ENCODE measurements around the gene AADACL4. TPM values are rescaled to one million over a fixed set of nuclear protein-coding genes. Genes with fewer than 3 reads are reported as not detected.

AADACL4 gene
- total and polyA plus RNA-seq, 10 of the 15 experiments (the other 5 are each of a cell fraction or from before 2014, with no cell fraction given), result not detected

DNA sequence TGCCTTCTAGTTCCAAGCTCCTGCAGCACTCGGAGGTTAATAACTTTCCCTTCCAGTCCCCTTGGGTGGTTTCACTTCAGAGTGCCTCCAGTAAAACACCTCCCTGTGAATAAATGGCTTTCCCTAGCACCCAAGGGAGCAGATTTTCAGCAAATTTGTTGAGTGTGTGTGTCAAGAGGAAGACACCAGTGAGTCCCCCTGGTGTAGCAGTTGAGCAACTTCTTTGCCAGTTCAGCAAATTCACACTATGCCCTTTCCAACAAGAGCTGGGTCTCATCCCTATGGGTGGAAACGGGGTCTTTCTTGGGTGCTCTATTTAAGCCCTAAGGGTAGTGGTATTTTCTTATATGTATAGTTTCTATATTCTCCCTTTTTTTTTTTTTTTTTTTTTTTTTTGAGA lies 806 bp upstream of the AADACL4 start:
- no TSS peak for BruUV-seq (replicated peaks)
- TF ChIP-seq TCF7 (IDR thresholded peaks at IDR 0.05; ENCODE audit: borderline replicate concordance) (no peak), CHD4 (IDR thresholded peaks at IDR 0.05) (no peak)
- CTCF ChIA-PET, result interaction anchor here (2.3 kb wide), 1 partner anchor 16 kb away, joined by 13 read pairs; no protein-coding TSS in a partner anchor
- POLR2A ChIA-PET, result no interaction called here
- in situ Hi-C loops (cut with MboI), result no loop called here
- no peaks in the 10 kb centered on the region for H3K36me3 ChIP-seq (ENCODE audit: control insufficient read depth in 2 of 2, insufficient read depth in 2 of 2, low read length in 1 of 2)
- H3K27me3 ChIP-seq (replicated peaks in 1 of 2; ENCODE audit: control insufficient read depth in 2 of 2, insufficient read depth in 2 of 2, low read length in 1 of 2), result no peaks in the 10 kb centered on the region
- SMC1A ChIA-PET (ENCODE audit: uncharacterized antibody, unreplicated experiment), result no interaction called here
- peaks cover 8% of the 10 kb centered on the region; the same call in 2 of the 3 replicates for H3K9me3 ChIP-seq (replicated peaks; ENCODE audit: control insufficient read depth, insufficient read depth, low read length)
- no peaks in the 10 kb centered on the region for H3K4me1 ChIP-seq (ENCODE audit: control insufficient read depth, insufficient read depth, low read length)
- H3K4me3 ChIP-seq, result no peak overlapping the region
- no peak overlapping the region for H3K9ac ChIP-seq (ENCODE audit: control insufficient read depth, insufficient read depth, low read length)
- RAD21 ChIA-PET (ENCODE audit: unreplicated experiment), result no interaction called here
- H3K27ac ChIP-seq (ENCODE audit: control insufficient read depth, insufficient read depth), result no peak overlapping the region
- no peaks in the 10 kb centered on the region for H3K79me2 ChIP-seq (ENCODE audit: control insufficient read depth, insufficient read depth, low read length)
- intact Hi-C loops (cut with micrococcal nuclease; ENCODE audit: unreplicated experiment), result no loop called here
- DNase-seq (ENCODE audit: low read depth, low spot score), result no peak
- WGBS (ENCODE audit: insufficient coverage, insufficient replicate concordance, low lambda C conversion rate, missing lambda C conversion rate), result 24% methylated on average over 2 of the region's 2 CpGs
- ATAC-seq, result no peak
- FAIRE-seq, result no peak
- no peaks in the 10 kb centered on the region for H4K20me1 ChIP-seq (ENCODE audit: control insufficient read depth, insufficient read depth)
- H2AFZ ChIP-seq (ENCODE audit: control insufficient read depth, low read depth, low read length), result no peak overlapping the region
- H3K4me2 ChIP-seq (ENCODE audit: control insufficient read depth, insufficient read depth), result no peak overlapping the region

DNA sequence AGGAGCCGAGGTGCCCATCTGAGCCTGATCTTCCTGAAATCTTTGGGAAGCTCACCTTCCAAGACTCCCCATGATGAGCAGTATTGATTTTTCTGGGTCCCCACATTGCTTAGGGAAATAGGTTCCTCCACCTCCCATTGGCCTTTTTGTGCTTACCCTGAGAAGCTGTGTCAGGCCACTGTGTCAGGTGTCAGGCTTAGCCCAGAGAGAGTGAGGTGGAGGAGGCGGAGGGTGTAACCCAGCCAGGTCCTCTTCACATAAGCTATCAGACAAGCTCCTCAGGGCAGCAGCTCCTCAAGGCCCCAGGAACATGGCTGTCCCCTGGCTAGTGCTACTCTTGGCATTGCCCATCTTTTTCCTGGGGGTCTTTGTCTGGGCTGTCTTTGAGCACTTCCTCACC lies 352 bp downstream of the AADACL4 start:
- in situ Hi-C loops (cut with MboI), result no loop called here
- no peak for TF ChIP-seq PAX5 (IDR thresholded peaks at IDR 0.05; ENCODE audit: borderline replicate concordance, low read depth, low read length)
- TF ChIP-seq, protein P1, sequence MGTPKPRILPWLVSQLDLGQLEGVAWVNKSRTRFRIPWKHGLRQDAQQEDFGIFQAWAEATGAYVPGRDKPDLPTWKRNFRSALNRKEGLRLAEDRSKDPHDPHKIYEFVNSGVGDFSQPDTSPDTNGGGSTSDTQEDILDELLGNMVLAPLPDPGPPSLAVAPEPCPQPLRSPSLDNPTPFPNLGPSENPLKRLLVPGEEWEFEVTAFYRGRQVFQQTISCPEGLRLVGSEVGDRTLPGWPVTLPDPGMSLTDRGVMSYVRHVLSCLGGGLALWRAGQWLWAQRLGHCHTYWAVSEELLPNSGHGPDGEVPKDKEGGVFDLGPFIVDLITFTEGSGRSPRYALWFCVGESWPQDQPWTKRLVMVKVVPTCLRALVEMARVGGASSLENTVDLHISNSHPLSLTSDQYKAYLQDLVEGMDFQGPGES (IDR thresholded peaks at IDR 0.05), result no peak
- no peak for TF ChIP-seq MXI1 (IDR thresholded peaks at IDR 0.05; ENCODE audit: low read depth, low read length)
- TF ChIP-seq SMAD5 (IDR thresholded peaks at IDR 0.05; ENCODE audit: low read depth), result no peak
- no peak for TF ChIP-seq NR2C2 (IDR thresholded peaks at IDR 0.05; ENCODE audit: borderline replicate concordance, control insufficient read depth, insufficient read length, low read depth)
- no peak for TF ChIP-seq CBX5 (IDR thresholded peaks at IDR 0.05; ENCODE audit: low read depth)
- TF ChIP-seq, protein P2, sequence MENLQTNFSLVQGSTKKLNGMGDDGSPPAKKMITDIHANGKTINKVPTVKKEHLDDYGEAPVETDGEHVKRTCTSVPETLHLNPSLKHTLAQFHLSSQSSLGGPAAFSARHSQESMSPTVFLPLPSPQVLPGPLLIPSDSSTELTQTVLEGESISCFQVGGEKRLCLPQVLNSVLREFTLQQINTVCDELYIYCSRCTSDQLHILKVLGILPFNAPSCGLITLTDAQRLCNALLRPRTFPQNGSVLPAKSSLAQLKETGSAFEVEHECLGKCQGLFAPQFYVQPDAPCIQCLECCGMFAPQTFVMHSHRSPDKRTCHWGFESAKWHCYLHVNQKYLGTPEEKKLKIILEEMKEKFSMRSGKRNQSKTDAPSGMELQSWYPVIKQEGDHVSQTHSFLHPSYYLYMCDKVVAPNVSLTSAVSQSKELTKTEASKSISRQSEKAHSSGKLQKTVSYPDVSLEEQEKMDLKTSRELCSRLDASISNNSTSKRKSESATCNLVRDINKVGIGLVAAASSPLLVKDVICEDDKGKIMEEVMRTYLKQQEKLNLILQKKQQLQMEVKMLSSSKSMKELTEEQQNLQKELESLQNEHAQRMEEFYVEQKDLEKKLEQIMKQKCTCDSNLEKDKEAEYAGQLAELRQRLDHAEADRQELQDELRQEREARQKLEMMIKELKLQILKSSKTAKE (IDR thresholded peaks at IDR 0.05; ENCODE audit: low read depth, poor library complexity, severe bottlenecking), result no peak
- no peak for TF ChIP-seq PML (IDR thresholded peaks at IDR 0.05; ENCODE audit: low read length)
- TF ChIP-seq HDGF (IDR thresholded peaks at IDR 0.05), result no peak
- TF ChIP-seq BRCA1 (IDR thresholded peaks at IDR 0.05; ENCODE audit: low read depth, low read length), result no peak
- TF ChIP-seq, protein P3, sequence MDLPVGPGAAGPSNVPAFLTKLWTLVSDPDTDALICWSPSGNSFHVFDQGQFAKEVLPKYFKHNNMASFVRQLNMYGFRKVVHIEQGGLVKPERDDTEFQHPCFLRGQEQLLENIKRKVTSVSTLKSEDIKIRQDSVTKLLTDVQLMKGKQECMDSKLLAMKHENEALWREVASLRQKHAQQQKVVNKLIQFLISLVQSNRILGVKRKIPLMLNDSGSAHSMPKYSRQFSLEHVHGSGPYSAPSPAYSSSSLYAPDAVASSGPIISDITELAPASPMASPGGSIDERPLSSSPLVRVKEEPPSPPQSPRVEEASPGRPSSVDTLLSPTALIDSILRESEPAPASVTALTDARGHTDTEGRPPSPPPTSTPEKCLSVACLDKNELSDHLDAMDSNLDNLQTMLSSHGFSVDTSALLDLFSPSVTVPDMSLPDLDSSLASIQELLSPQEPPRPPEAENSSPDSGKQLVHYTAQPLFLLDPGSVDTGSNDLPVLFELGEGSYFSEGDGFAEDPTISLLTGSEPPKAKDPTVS (IDR thresholded peaks at IDR 0.05; ENCODE audit: low read depth, low read length), result no peak
- no peak for TF ChIP-seq ZZZ3 (IDR thresholded peaks at IDR 0.05; ENCODE audit: control insufficient read depth, insufficient read length, low read depth)

More for the DNA sequence above, 352 bp downstream of the AADACL4 start:
- WGBS (ENCODE audit: insufficient coverage, insufficient replicate concordance, low lambda C conversion rate, missing lambda C conversion rate), result 67% methylated on average over 2 of the region's 2 CpGs
- ChIA-PET POLR2A (interaction anchor here (0.5 kb wide), 1 partner anchor 134 kb away, joined by 3 read pairs; no protein-coding TSS in a partner anchor), SMC1A (ENCODE audit: uncharacterized antibody, unreplicated experiment) (no interaction called here), RAD21 (ENCODE audit: unreplicated experiment) (no interaction called here), CTCF (interaction anchor here (2.3 kb wide), 1 partner anchor 14 kb away, joined by 13 read pairs; no protein-coding TSS in a partner anchor)
- H3K36me3 ChIP-seq (ENCODE audit: control insufficient read depth in 2 of 2, insufficient read depth in 2 of 2, low read length in 1 of 2), result no peaks in the 10 kb centered on the region
- intact Hi-C loops (cut with micrococcal nuclease; ENCODE audit: unreplicated experiment), result no loop called here
- no peaks in the 10 kb centered on the region for H3K79me2 ChIP-seq (ENCODE audit: control insufficient read depth, insufficient read depth, low read length)
- no peak overlapping the region for H2AFZ ChIP-seq (ENCODE audit: control insufficient read depth, low read depth, low read length)
- H3K4me1 ChIP-seq (ENCODE audit: control insufficient read depth, insufficient read depth, low read length), result no peaks in the 10 kb centered on the region
- H4K20me1 ChIP-seq (ENCODE audit: control insufficient read depth, insufficient read depth), result no peaks in the 10 kb centered on the region
- no peak overlapping the region for H3K27ac ChIP-seq (ENCODE audit: control insufficient read depth, insufficient read depth)
- DNase-seq (ENCODE audit: low read depth, low spot score) (no peak), FAIRE-seq (no peak), ATAC-seq (no peak)
- no peak overlapping the region for H3K4me2 ChIP-seq (ENCODE audit: control insufficient read depth, insufficient read depth)
- H3K9ac ChIP-seq (ENCODE audit: control insufficient read depth, insufficient read depth, low read length), result no peak overlapping the region
- no peak overlapping the region for H3K4me3 ChIP-seq
- H3K9me3 ChIP-seq (replicated peaks; ENCODE audit: control insufficient read depth, insufficient read depth, low read length), result peaks cover 8% of the 10 kb centered on the region; the same call in 2 of the 3 replicates
- no peaks in the 10 kb centered on the region for H3K27me3 ChIP-seq (replicated peaks in 1 of 2; ENCODE audit: control insufficient read depth in 2 of 2, insufficient read depth in 2 of 2, low read length in 1 of 2)
- no TSS peak for BruUV-seq (replicated peaks)

All from GM12878 (cell line).